Motor neuron (in vitro differentiated cells): ENCODE data around the gene NRL. TPM values are rescaled to one million over a fixed set of nuclear protein-coding genes. Genes with fewer than 3 reads are reported as not detected.
"Not testable (repeated sequence)": the region's sequence is repeated elsewhere in the genome, so short reads cannot be mapped to it uniquely, and the experiment has no call there.

Source experiments
- ATAC-seq, 8 experiments: fragments of 200-7000 bp; cut with Tn5 transposase; replicated peaks in 6 of 8; 2 replicates each; pipeline ENCODE4 v1.8.0; 2021; ENCODE audit warnings: mild to moderate bottlenecking in 8 of 8, moderate library complexity in 8 of 8
- H3K27ac ChIP-seq, 2 donors: fragments of 250-450 bp; sonication (Bioruptor Pico); 2 replicates each; pipeline ENCODE4 v1.9.0; 2021; ENCODE audit warnings: antibody characterized with exemption in 2 of 2, mild to moderate bottlenecking in 2 of 2, moderate library complexity in 1 of 2
- H3K4me1 ChIP-seq, 2 donors: fragments of 250-450 bp; sonication (Bioruptor Pico); replicated peaks in 1 of 2; 2 replicates each; pipeline ENCODE4 v1.6.1; 2021; ENCODE audit warnings: antibody characterized with exemption in 2 of 2, mild to moderate bottlenecking in 2 of 2, moderate library complexity in 1 of 2
- H3K4me3 ChIP-seq, 5 donors: fragments of 250-450 bp; sonication (Bioruptor Pico); 2 replicates each; pipeline ENCODE4 v1.9.0; 2021; ENCODE audit warnings: antibody characterized with exemption in 5 of 5, mild to moderate bottlenecking in 5 of 5, moderate library complexity in 4 of 5
- WGBS, 10 experiments: fragments of 450-650 bp; shearing (Covaris generic); methylation state at CpG; one replicate each; pipeline ENCODE4 v1.0.0; 2022; 5-methylcytosine and 5-hydroxymethylcytosine counted together
- in situ Hi-C, 9 experiments: fragments of 400-800 bp; cut with MboI; loops; one replicate each; pipeline ENCODE4 v1.15.0; 2021; ENCODE audit warnings: low sequenced_read_pairs in 9 of 9, low pct_unique_long_range_greater_than_20kb in 2 of 9; ENCODE audit not compliant: unreplicated experiment in 9 of 9
- total RNA-seq, 8 experiments: library from RNA; unstranded; fragments of 300-600 nt; gene quantifications; 2 replicates each; pipeline versions ENCODE4 v1.2.3 to v1.2.4, GENCODE V29; 2022

NRL gene
- total RNA-seq, 8 experiments from 2014 or later: 1.1 to 2.6 (median 2.1) TPM

GRCh38 chr14:24049002-24049401, 65.7 kb downstream of the NRL start:
- in situ Hi-C loops, ATAC-seq: not testable (repeated sequence)
- WGBS, 10 experiments: 83% methylated on average over 1 of the region's 2 CpGs; no CpG with 5 or more reads in 9 of the 10 experiments

GRCh38 chr14:24042746-24043145, 72.0 kb downstream of the NRL start:
- no peak overlapping the region for H3K27ac ChIP-seq
- ATAC-seq: no peak
- 0 to 83% (median 35%) methylated on average over 1 to 3 of the region's 5 CpGs; no CpG with 5 or more reads in 3 of the 10 experiments for WGBS, 10 experiments

More at GRCh38 chr14:24049002-24049401, 65.7 kb downstream of the NRL start:
- peaks cover 9 to 12% of the 10 kb centered on the region in 2 donors for H3K4me1 ChIP-seq
- not testable (repeated sequence) for H3K27ac ChIP-seq, H3K4me3 ChIP-seq

GRCh38 chr14:24040692-24041091, 74.1 kb downstream of the NRL start:
- ATAC-seq: no peak
- peaks cover 2 to 3% of the 10 kb centered on the region in 2 donors for H3K4me1 ChIP-seq

More at GRCh38 chr14:24042746-24043145, 72.0 kb downstream of the NRL start:
- no peak overlapping the region for H3K4me3 ChIP-seq
- in situ Hi-C loops: no loop called here
- no peaks in the 10 kb centered on the region for H3K4me1 ChIP-seq

GRCh38 chr14:24038686-24039085, 76.1 kb downstream of the NRL start:
- in situ Hi-C loops: loop anchor here in 1 of 9 experiments (10.0 kb wide), 1 partner anchor 54 kb away; the partner anchor contains the start of gene DHRS4L2

More at GRCh38 chr14:24040692-24041091, 74.1 kb downstream of the NRL start:
- 0 to 80% (median 12%) methylated on average over 1 to 2 of the region's 2 CpGs; no CpG with 5 or more reads in 3 of the 10 experiments for WGBS, 10 experiments
- H3K27ac ChIP-seq: no peak overlapping the region
- in situ Hi-C loops: no loop called here
- H3K4me3 ChIP-seq: no peak overlapping the region

DNA sequence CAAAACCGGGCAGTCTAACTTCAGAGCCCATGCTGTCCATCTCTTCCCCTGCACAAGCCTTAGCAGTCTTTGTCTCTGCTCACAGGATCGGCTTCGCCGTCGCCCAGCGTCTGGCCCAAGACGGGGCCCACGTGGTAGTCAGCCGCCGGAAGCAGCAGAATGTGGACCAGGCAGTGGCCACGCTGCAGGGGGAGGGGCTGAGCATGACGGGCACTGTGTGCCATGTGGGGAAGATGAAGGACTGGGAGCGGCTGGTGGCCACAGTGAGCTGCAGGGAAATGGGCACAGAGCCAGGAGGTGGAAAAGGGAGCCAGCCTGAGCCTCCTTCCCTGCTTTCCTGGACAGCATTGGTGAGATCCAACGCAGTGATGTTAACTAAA, 77.1 kb downstream of the NRL start:
- H3K4me3 ChIP-seq: no peak overlapping the region
- in situ Hi-C loops: loop anchor here in 1 of 9 experiments (10.0 kb wide), 1 partner anchor 53 kb away; the partner anchor contains the start of gene DHRS4L2
- WGBS, 10 experiments: 38 to 90% (median 84%) methylated on average over 3 to 13 of the region's 14 CpGs; no CpG with 5 or more reads in 5 of the 10 experiments
- no peak for ATAC-seq
- H3K27ac ChIP-seq: no peak overlapping the region
- H3K4me1 ChIP-seq: peaks cover 3 to 4% of the 10 kb centered on the region in 2 donors

More at GRCh38 chr14:24038686-24039085, 76.1 kb downstream of the NRL start:
- 17 to 100% (median 90%) methylated on average over 1 to 2 of the region's 2 CpGs; no CpG with 5 or more reads in 3 of the 10 experiments for WGBS, 10 experiments
- Histone ChIP-seq H3K4me3 (no peak overlapping the region), H3K27ac (no peak overlapping the region), H3K4me1 (peaks cover 3 to 4% of the 10 kb centered on the region in 2 donors)
- ATAC-seq: no peak

GRCh38 chr14:24036963-24037657, 77.6 kb downstream of the NRL start:
- in situ Hi-C loops: loop anchor here in 1 of 9 experiments (10.0 kb wide), 1 partner anchor 52 kb away; the partner anchor contains the start of gene DHRS4L2
- H3K4me1 ChIP-seq, ATAC-seq, H3K27ac ChIP-seq: not testable (repeated sequence)
- 0 to 80% (median 65%) methylated on average over 1 to 9 of the region's 10 CpGs; no CpG with 5 or more reads in 2 of the 10 experiments for WGBS, 10 experiments
- peak overlapping the region in 3 of 5 donors; percentile 25 to 39 (median 37) for H3K4me3 ChIP-seq

DNA sequence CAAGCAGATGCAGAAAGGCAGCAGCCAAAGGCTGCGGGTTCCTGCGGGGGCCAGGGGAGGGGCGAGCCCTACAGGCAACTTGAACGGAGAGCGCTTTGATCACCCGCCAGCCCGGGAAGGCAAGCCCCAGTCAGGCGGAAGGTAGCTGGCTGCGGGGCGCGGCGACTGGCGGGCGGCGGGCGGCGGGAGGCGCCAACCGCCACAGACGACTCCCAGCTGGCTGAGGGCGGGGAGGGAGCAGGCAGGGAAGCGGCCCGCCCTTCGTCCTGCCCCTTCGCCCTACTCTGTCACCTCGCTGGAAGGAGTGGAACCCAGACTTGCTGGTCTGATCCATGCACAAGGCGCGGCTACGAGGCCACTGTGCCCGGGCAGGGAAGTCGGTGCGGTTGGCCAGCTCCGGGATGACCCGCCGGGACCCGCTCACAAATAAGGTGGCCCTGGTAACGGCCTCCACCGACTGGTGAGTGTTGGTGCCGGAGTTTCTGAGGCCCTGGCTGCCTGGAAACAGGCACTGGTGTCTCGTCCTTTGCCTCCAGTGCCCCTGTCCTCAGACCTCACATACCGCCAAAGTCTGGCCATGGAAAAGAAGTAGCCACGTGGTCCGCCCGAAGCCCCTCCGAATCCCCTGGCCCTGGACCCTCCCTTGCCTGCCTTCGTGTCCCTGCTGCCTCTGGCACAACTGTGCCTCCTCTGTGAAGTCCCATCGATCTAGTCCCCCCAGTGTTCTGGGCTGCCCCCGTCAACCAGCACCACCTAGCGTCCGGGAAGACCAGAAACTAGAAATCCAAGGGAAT, 78.4 kb downstream of the NRL start:
- in situ Hi-C loops: loop anchor here in 1 of 9 experiments (10.0 kb wide), 1 partner anchor 52 kb away; the partner anchor contains the start of gene DHRS4L2
- peaks cover 3 to 4% of the 10 kb centered on the region in 2 donors for H3K4me1 ChIP-seq
- H3K27ac ChIP-seq: peak overlapping the region; percentile 39 to 44
- ATAC-seq: peak; percentile 85 to 96 (median 94)
- 0 to 20% (median 4%) methylated on average over 1 to 19 of the region's 50 CpGs; no CpG with 5 or more reads in 6 of the 10 experiments for WGBS, 10 experiments
- H3K4me3 ChIP-seq: peak overlapping the region; percentile 27 to 39 (median 36)

DNA sequence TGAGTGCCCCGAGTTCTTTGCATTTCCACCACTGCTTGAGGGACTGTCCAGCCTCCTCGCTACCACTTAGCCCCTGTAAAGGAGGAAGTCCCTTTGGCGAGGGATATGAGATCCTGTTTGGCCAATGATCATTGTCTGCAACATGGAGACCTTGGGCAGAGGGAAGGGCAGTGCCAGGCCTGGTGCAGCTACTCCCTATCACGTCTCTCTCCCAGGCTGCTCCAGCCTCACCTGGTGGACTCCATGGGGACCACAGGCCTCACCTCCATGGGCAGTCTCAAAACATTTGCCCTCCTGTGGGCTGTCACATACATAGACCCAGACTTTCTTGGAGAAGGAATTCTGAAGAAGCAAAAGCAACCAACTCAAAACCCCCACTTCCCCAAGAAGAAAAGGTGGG, 79.0 kb downstream of the NRL start:
- peak overlapping the region in 1 of 2 donors; percentile 39 for H3K27ac ChIP-seq
- no CpG with 5 or more reads among the region's 4 CpGs for WGBS, 10 experiments
- peak in 7 of 8 experiments; percentile 2 to 37 (median 34) for ATAC-seq
- not testable (repeated sequence) for H3K4me1 ChIP-seq
- in situ Hi-C loops: loop anchor here in 1 of 9 experiments (10.0 kb wide), 1 partner anchor 51 kb away; the partner anchor contains the start of gene DHRS4L2
- peak overlapping the region in 4 of 5 donors; percentile 27 to 37 (median 34) for H3K4me3 ChIP-seq

GRCh38 chr14:24032727-24033418, 81.9 kb downstream of the NRL start:
- peaks cover 3 to 4% of the 10 kb centered on the region in 2 donors for H3K4me1 ChIP-seq
- peak in 1 of 8 experiments; percentile 5 for ATAC-seq
- in situ Hi-C loops: loop anchor here in 1 of 9 experiments (10.0 kb wide), 1 partner anchor 48 kb away; the partner anchor contains the start of gene DHRS4L2
- no peak overlapping the region for H3K4me3 ChIP-seq
- 58 to 90% (median 83%) methylated on average over 1 to 2 of the region's 2 CpGs; no CpG with 5 or more reads in 5 of the 10 experiments for WGBS, 10 experiments
- H3K27ac ChIP-seq: no peak overlapping the region

DNA sequence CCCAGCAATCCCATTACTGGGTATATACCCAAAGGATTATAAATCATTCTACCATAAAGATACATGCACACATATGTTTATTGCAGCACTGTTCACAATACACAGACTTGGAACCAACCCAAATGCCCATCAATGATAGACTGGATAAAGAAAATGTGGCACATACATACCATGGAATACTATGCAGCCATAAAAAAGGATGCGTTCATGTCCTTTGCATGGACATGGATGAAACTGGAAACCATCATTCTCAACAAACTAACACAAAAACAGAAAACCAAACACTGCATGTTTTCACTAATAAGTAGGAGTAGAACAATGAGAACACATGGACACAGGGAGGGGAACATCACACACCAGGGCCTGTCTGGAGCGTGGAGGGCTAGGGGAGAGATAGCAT, 83.4 kb downstream of the NRL start:
- not testable (repeated sequence) for H3K4me3 ChIP-seq, H3K27ac ChIP-seq, ATAC-seq, H3K4me1 ChIP-seq
- in situ Hi-C loops: loop anchor here in 1 of 9 experiments (10.0 kb wide), 1 partner anchor 47 kb away; the partner anchor contains the start of gene DHRS4L2
- WGBS, 10 experiments: 17 to 100% (median 76%) methylated on average over 1 to 2 of the region's 2 CpGs; no CpG with 5 or more reads in 1 of the 10 experiments

GRCh38 chr14:24029687-24030086, 85.1 kb downstream of the NRL start:
- not testable (repeated sequence) for ATAC-seq, H3K4me1 ChIP-seq
- in situ Hi-C loops: loop anchor here in 1 of 9 experiments (10.0 kb wide), 1 partner anchor 45 kb away; the partner anchor contains the start of gene DHRS4L2

More at GRCh38 chr14:24029687-24030086, 85.1 kb downstream of the NRL start:
- 100% methylated on average over 1 of the region's 3 CpGs; no CpG with 5 or more reads in 9 of the 10 experiments for WGBS, 10 experiments
- not testable (repeated sequence) for H3K4me3 ChIP-seq, H3K27ac ChIP-seq
